DLD1 (cell line): ENCODE results near the gene PTPRN2.

Experiments
- in situ Hi-C: cut with HindIII; loops from 2 replicates; pipeline ENCODE4 v1.10.0; 2017; ENCODE audit warnings: low sequenced_read_pairs

The PTPRN2 gene

GRCh38 chr7:158074896-158075632 lies 512.6 kb downstream of the PTPRN2 start:
- in situ Hi-C loops = no loop called here

DNA sequence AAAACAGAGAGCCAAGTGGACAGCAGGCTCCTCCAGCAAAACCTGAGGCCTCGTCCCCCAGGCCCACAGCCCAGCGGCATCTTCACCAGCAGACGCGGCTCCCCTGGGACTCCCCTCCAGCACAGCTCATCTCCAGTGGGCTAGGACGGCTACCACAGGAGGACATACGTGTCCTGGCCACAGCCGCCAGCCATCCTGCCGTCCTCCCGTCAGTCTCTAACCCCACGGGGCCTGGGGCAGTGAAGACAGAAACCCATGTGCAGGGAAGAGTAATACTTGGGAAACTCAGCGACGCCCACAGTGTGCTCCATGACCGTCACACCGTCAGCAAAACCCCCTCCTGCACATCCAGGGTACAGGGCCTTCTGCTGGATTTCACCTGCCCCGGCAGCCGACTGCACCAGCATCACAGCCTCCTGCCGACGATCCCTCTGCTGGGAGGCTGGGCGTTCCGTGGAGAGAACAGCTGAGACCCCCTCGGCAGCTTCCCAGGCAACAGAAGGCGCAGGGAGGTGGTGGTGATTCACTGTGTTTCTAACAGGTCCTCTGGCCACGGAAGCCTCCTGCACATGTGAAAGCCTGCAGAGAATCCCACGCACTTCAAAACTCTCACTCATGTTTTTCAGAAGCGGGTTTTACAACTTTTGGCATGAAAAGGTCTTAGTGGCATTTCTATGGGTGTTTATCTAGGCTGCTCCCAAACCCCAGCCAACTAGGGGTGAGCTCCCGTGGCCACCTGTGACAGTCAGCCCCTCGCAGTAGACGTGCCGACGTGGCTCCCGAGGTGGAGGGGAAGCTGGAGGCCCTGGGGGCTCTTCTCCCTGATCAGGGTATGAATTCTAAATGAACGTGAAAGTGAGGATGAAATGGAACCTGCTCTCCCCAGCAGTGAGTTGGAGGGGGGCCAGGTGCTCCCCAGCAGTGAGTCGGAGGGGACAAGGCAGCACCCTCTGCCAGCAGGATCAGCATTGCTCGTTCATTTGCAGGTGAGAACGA lies 513.5 kb downstream of the PTPRN2 start:
- in situ Hi-C loops = no loop called here

GRCh38 chr7:158072991-158073730 lies 514.5 kb downstream of the PTPRN2 start:
- in situ Hi-C loops = no loop called here

GRCh38 chr7:158070222-158070920 lies 517.3 kb downstream of the PTPRN2 start:
- in situ Hi-C loops = no loop called here

- in situ Hi-C loops = no loop called here
These were observed 518.8 kb downstream of the PTPRN2 start for GRCh38 chr7:158068853-158069252.

DNA sequence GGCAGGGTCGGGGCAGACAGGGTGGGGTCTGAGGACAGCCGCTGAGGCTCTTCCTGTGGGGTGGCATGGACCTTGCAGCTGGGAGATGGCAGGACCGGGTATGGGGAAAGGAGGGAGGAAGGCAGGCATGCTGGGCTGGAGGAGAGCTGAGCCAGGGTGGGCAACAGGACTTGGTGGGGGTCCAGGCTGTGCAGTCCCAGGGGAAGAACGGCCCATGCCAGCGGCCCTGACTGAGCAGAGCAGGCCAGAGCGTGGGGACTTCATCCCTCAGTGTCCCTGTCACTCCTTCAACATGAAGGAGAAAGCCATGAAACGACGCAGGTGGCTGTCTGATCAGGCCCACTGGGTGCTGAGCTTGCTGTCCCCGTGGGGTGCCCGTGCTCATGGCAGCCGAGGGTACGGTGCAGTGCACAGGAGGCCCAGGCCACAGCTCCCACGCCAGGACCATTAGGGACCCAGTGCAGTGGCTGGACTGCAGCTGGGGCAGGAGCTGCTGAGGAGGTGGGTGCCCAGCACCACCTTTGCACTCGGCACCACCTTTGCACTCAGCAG lies 519.6 kb downstream of the PTPRN2 start:
- in situ Hi-C loops = no loop called here

- in situ Hi-C loops = no loop called here
These were observed 520.2 kb downstream of the PTPRN2 start for GRCh38 chr7:158067219-158067930.

DNA sequence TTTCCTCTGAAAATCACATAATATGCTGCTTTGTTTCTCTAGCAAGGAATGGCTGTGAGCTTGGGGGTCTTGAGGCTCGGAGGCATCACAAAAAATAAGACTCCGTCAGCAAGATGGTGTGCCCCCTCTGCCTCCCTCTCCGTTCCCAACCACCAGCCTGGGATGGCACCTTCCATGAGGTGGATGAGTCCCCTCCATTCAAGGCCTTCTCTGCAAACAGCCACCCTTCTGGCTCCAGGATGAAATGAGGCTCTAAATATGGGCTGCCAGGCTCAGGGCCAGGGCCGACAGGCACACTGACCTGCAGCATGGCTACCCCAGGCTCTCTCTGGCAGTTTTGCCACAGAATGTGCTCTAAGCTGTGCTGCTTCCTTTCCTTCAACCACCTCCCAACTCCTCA lies 521.5 kb downstream of the PTPRN2 start:
- in situ Hi-C loops = no loop called here

- in situ Hi-C loops = no loop called here
These were observed 522.3 kb downstream of the PTPRN2 start for GRCh38 chr7:158065340-158065739.

DNA sequence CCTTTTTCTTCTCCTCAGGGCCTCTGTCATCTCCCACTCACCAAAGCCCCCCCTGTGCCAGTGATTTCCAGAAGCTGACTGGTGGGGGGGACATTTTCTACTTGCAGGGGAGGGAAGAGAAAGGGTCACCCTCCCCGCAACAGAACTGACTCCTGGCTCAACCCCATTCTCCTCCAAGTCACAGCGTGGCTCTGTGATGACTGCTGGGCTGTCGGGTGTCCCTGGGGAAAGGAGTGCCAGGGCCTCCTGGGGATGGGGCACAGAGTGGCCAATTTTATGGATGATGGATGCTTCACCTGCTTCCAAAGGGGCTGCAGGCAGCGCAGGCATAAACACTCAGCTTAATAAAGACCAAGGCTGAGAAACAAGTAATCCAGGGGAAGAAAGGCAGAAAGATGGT lies 523.0 kb downstream of the PTPRN2 start:
- in situ Hi-C loops = no loop called here

- in situ Hi-C loops = no loop called here
These were observed 523.6 kb downstream of the PTPRN2 start for GRCh38 chr7:158063850-158064610.

- in situ Hi-C loops = no loop called here
These were observed 525.0 kb downstream of the PTPRN2 start for GRCh38 chr7:158062661-158063060.

GRCh38 chr7:158061884-158062656 lies 525.6 kb downstream of the PTPRN2 start:
- in situ Hi-C loops = no loop called here

DNA sequence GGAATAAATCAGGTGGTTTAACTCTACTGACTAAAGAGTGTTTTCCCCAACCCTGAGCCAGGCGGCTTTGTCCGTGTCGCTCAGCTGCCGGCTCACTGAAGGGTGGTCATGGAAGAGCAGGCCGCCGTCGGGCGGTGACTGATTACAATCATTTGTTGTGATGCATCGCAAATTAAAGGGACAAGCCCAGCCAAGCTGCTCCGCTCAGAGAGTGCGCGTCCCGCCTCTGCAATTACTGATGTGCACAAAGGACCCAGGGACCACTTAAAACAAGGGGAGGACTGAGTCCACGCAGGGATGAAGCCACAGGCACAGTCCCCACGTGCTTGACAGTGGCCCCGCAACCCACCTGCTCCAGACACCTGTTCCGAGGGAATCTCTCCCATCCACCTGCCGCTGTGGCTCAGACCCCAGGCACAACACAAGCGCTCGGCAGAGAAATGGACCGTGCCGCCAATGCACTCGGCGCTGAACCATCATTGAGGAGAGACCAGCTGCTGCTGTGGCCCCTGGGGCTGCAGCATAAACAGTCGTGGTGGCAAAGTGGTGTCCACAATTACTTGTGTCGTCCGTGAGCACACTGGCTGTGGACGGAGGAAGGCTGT lies 526.5 kb downstream of the PTPRN2 start:
- in situ Hi-C loops = no loop called here

DNA sequence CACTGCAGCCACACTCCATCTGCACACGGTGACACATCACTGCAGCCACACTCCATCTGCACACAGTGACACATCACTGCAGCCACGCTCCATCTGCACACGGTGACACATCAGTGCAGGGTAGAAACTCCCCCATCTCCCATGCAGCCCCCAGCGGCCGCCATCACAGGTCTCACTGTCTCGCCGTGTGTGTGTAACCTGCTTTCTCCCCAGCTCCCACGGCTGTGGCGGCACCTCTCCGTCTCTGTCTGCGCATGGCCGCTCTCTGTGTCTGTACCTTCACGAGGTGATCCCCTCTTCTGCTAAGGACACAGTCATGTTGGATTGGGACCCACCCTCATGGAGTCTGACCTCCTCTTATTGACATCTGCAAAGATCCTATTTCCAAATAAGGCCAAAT lies 527.4 kb downstream of the PTPRN2 start:
- in situ Hi-C loops = no loop called here

- in situ Hi-C loops = no loop called here
These were observed 530.2 kb downstream of the PTPRN2 start for GRCh38 chr7:158057446-158057845.

DNA sequence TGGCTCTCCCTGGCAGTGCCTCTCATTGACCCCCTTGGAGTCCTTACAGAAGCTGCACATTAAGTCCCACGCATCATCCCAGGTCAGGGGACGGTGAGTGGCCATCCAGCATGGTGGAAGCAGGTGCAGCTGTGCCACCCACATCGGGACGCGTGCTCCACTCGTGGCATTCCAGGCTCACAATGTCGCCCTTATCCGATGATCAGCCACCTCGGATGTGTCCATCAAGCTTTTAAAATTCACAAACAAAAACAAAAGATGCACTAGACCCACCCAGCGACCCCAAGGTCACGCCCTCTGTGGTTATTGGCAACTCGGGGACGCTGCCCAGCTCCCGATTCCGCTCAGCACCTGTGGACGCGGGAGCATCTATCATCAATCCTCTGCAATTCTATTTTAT lies 530.9 kb downstream of the PTPRN2 start:
- in situ Hi-C loops = no loop called here
